ENCODE data around the gene MYO15A.

- TF ChIP-seq EZH2 (IDR thresholded peaks at IDR 0.05; ENCODE audit: low read length) (no peak), CTCF (optimal IDR thresholded peaks at IDR 0.05 in 1 of 3, IDR thresholded peaks at IDR 0.05 in 1 of 3, conservative IDR thresholded peaks at IDR 0.05 in 1 of 3; ENCODE audit: extremely low read depth in 1 of 3, insufficient read depth in 2 of 3, low read length in 3 of 3) (no peak)
Observed at GRCh38 chr17:18139498-18139897, 30.9 kb downstream of the MYO15A start.

Data from keratinocyte (primary cell).